RPMI8226 (cell line): ENCODE data around the gene CBLN3.

Experiments used
- DNase-seq: peaks from one replicate; pipeline ENCODE4 v3.0.0-alpha.2; 2015

Gene CBLN3

GRCh38 chr14:24422694-24423601 lies 6.5 kb downstream of the CBLN3 start:
- DNase-seq, result no peak

- DNase-seq, result no peak
These were observed 7.2 kb downstream of the CBLN3 start for GRCh38 chr14:24422261-24422660.

GRCh38 chr14:24418492-24418873 lies 11.0 kb downstream of the CBLN3 start:
- peak; percentile 60 for DNase-seq

GRCh38 chr14:24417832-24418491 lies 11.5 kb downstream of the CBLN3 start:
- no peak for DNase-seq

- no peak for DNase-seq
These were observed 12.4 kb downstream of the CBLN3 start for GRCh38 chr14:24416932-24417619.

- no peak for DNase-seq
These were observed 13.1 kb downstream of the CBLN3 start for GRCh38 chr14:24416254-24416931.

GRCh38 chr14:24415421-24416253 lies 13.8 kb downstream of the CBLN3 start:
- no peak for DNase-seq

- no peak for DNase-seq
These were observed 14.6 kb downstream of the CBLN3 start for GRCh38 chr14:24414732-24415420.

GRCh38 chr14:24414077-24414476 lies 15.4 kb downstream of the CBLN3 start:
- DNase-seq, result no peak

GRCh38 chr14:24411443-24412389 lies 17.8 kb downstream of the CBLN3 start:
- peak; percentile 46 for DNase-seq

- no peak for DNase-seq
These were observed 19.5 kb downstream of the CBLN3 start for GRCh38 chr14:24409956-24410355.

- no peak for DNase-seq
These were observed 20.3 kb downstream of the CBLN3 start for GRCh38 chr14:24409192-24409591.

GRCh38 chr14:24408764-24409163 lies 20.7 kb downstream of the CBLN3 start:
- peak; percentile 11 for DNase-seq

- DNase-seq, result no peak
These were observed 21.7 kb downstream of the CBLN3 start for GRCh38 chr14:24407608-24408325.

- no peak for DNase-seq
These were observed 23.1 kb downstream of the CBLN3 start for GRCh38 chr14:24406416-24406815.

- DNase-seq, result no peak
These were observed 24.7 kb downstream of the CBLN3 start for GRCh38 chr14:24404814-24405213.

- DNase-seq, result no peak
These were observed 26.0 kb downstream of the CBLN3 start for GRCh38 chr14:24403294-24403998.

- no peak for DNase-seq
These were observed 27.4 kb downstream of the CBLN3 start for GRCh38 chr14:24401810-24402702.
